SK-N-MC (cell line): ENCODE results near the gene CDKL1.

Source experiments
- EZH2 ChIP-seq: fragments of 200-600 bp; sonication (generic); IDR thresholded peaks from one replicate; pipeline ENCODE4 v1.6.1; 2017; ENCODE audit warnings: antibody characterized with exemption
- POLR2AphosphoS5 ChIP-seq: IDR thresholded peaks from 2 replicates; pipeline ENCODE4 v1.6.1; 2012; ENCODE audit warnings: mild to moderate bottlenecking, low read depth, low read length, borderline replicate concordance

DNA sequence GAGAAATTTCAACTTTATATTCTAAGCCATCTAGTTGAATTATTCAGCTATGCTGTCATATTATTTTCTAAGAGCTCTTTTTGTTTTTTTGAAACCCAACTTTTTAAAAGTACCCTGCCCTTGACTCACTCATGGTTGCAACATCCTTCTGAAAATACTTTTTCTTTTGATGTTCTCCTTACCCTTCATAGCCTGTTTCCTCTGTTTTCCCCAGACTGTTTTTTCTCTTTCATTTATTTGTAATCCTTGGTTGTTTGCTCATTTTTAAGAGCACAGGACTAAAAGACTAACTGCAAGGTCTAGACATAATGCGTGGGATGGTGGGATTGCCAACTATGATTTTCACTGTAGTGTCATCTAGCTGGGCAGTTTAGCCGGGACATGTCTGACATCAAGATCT lies 21.2 kb upstream of the CDKL1 start:
- no peak for TF ChIP-seq POLR2AphosphoS5
- TF ChIP-seq EZH2, result no peak
